Keratinocyte (primary cell): ENCODE measurements around the gene GEMIN5. TPM values are rescaled to one million over a fixed set of nuclear protein-coding genes. Genes with fewer than 3 reads are reported as not detected.

ENCODE experiments used
- DNase-seq: peaks from one replicate; pipeline ENCODE4 v3.0.0-alpha.2; 2011; ENCODE audit warnings: low read depth, missing footprints, low spot score
- FAIRE-seq: peaks from 2 replicates; lab custom pipeline; 2011; peaks lifted over from hg19 to GRCh38; lab: Jason Lieb, UNC
- H2AFZ ChIP-seq: 2 replicates; pipeline ENCODE4 v1.6.0; 2012; ENCODE audit warnings: low read length, control low read depth, inconsistent platforms; ENCODE audit not compliant: control insufficient read depth
- H3K27ac ChIP-seq: 2 replicates; pipeline ENCODE4 v1.5.1; 2011; ENCODE audit warnings: low read length; ENCODE audit not compliant: control insufficient read depth, insufficient read depth
- H3K27me3 ChIP-seq: 3 replicates; pipeline ENCODE4 v1.6.0; 2011; ENCODE audit warnings: low read length; ENCODE audit not compliant: control insufficient read depth, insufficient read depth; ENCODE audit errors: extremely low read depth
- H3K36me3 ChIP-seq, 2 experiments: 2 replicates in 1 of 2; 3 replicates in 1 of 2; pipeline ENCODE4 v1.5.1; 2011; ENCODE audit warnings: low read length in 2 of 2, mild to moderate bottlenecking in 1 of 2; ENCODE audit not compliant: control insufficient read depth in 2 of 2, insufficient read depth in 2 of 2; ENCODE audit errors: extremely low read depth in 1 of 2
- H3K4me1 ChIP-seq: 3 replicates; pipeline ENCODE4 v1.5.1; 2011; ENCODE audit warnings: low read length; ENCODE audit not compliant: control insufficient read depth, insufficient read depth; ENCODE audit errors: extremely low read depth
- H3K4me2 ChIP-seq: 3 replicates; pipeline ENCODE4 v1.6.0; 2011; ENCODE audit warnings: low read depth, low read length; ENCODE audit not compliant: control insufficient read depth, insufficient read depth; ENCODE audit errors: extremely low read depth
- H3K4me3 ChIP-seq, 3 experiments: fragments of 200-600 bp in 1 of 3; sonication (generic) in 1 of 3; 2 replicates in 2 of 3; 3 replicates in 1 of 3; pipeline ENCODE4 v1.5.1; 2011 to 2016; ENCODE audit warnings: low read length in 3 of 3, mild to moderate bottlenecking in 3 of 3, control low read depth in 2 of 3, inconsistent platforms in 1 of 3, low read depth in 1 of 3, mixed read lengths in 1 of 3, mixed run types in 1 of 3, moderate library complexity in 1 of 3; ENCODE audit not compliant: control insufficient read depth in 2 of 3, insufficient read depth in 2 of 3; ENCODE audit errors: extremely low read depth in 1 of 3
- H3K79me2 ChIP-seq: 2 replicates; pipeline ENCODE4 v1.6.0; 2012; ENCODE audit warnings: low read length; ENCODE audit not compliant: control insufficient read depth, insufficient read depth
- H3K9ac ChIP-seq: 3 replicates; pipeline ENCODE4 v1.6.0; 2011; ENCODE audit warnings: low read length; ENCODE audit not compliant: control insufficient read depth, insufficient read depth; ENCODE audit errors: extremely low read depth
- H3K9me1 ChIP-seq: 3 replicates; pipeline ENCODE4 v1.6.0; 2011; ENCODE audit warnings: low read length; ENCODE audit not compliant: control insufficient read depth, insufficient read depth; ENCODE audit errors: extremely low read depth
- H3K9me3 ChIP-seq: 2 replicates; pipeline ENCODE4 v1.5.1; 2012; ENCODE audit warnings: low read depth, low read length; ENCODE audit not compliant: control insufficient read depth
- H4K20me1 ChIP-seq: 3 replicates; pipeline ENCODE4 v1.6.0; 2011; ENCODE audit warnings: low read length; ENCODE audit not compliant: control insufficient read depth, insufficient read depth; ENCODE audit errors: extremely low read depth
- EZH2 ChIP-seq: IDR thresholded peaks from one replicate; pipeline ENCODE4 v1.6.1; 2012; ENCODE audit warnings: inconsistent platforms, mild to moderate bottlenecking, low read length, moderate library complexity
- dilution Hi-C: fragments of 300-500 bp; cut with MboI; formaldehyde crosslinking; loops from one replicate; pipeline ENCODE4 v1.7.0; 2020; ENCODE audit warnings: low sequenced_read_pairs; ENCODE audit not compliant: extremely low pct_ligation_motif_present
- polyA plus RNA-seq, 5 experiments: library from polyadenylated mRNA; depleted of rRNA in 3 of 5; stranded (reverse) in 3 of 5; stranded (forward) in 1 of 5; unstranded in 1 of 5; fragments of >200 nt; gene quantifications; 1 replicate in 1 of 5; 2 replicates in 3 of 5; 3 replicates in 1 of 5; pipeline versions ENCODE4 v1.2.1 to v1.2.3, GENCODE V29; 2011 to 2012; ENCODE audit warnings: missing spikeins in 2 of 5, low read depth in 1 of 5, low replicate concordance in 1 of 5
- TF ChIP-seq, protein P1 (sequence below), 3 experiments: IDR thresholded peaks in 1 of 3; conservative IDR thresholded peaks in 1 of 3; optimal IDR thresholded peaks in 1 of 3; 2 replicates in 2 of 3; 3 replicates in 1 of 3; pipeline versions ENCODE3 to v1.5.1; 2011; ENCODE audit warnings: low read length in 3 of 3, mild to moderate bottlenecking in 3 of 3, moderate library complexity in 2 of 3, control low read depth in 1 of 3, inconsistent platforms in 1 of 3; ENCODE audit not compliant: insufficient read depth in 2 of 3; ENCODE audit errors: extremely low read depth in 1 of 3

Gene GEMIN5
- polyA plus RNA-seq, 1 donor (not counting 4 experiments of a cell fraction or from before 2014, with no cell fraction given) = 12.5 TPM

GRCh38 chr5:154901276-154901675 is 36.7 kb downstream of the GEMIN5 start:
- H3K4me3 ChIP-seq = no peak overlapping the region
- no peak overlapping the region for H3K9ac ChIP-seq
- H3K27ac ChIP-seq = no peak overlapping the region
- dilution Hi-C loops = no loop called here
- no peaks in the 10 kb centered on the region for H3K27me3 ChIP-seq
- H3K36me3 ChIP-seq = peaks cover 22 to 24% of the 10 kb centered on the region in 2 experiments
- H3K9me3 ChIP-seq = no peaks in the 10 kb centered on the region
- DNase-seq (no peak), FAIRE-seq (no peak)
- no peak for TF ChIP-seq EZH2
- H3K79me2 ChIP-seq = no peaks in the 10 kb centered on the region
- no peaks in the 10 kb centered on the region for H4K20me1 ChIP-seq
- no peaks in the 10 kb centered on the region for H3K9me1 ChIP-seq
- H2AFZ ChIP-seq = no peak overlapping the region
- no peaks in the 10 kb centered on the region for H3K4me1 ChIP-seq
- H3K4me2 ChIP-seq = no peak overlapping the region

GRCh38 chr5:154900066-154900465 is 37.9 kb downstream of the GEMIN5 start:
- no peaks in the 10 kb centered on the region for H3K9me1 ChIP-seq
- no peak overlapping the region for H3K4me2 ChIP-seq
- H3K9ac ChIP-seq = no peak overlapping the region
- no peak for FAIRE-seq
- H3K79me2 ChIP-seq = no peaks in the 10 kb centered on the region
- no peak overlapping the region for H3K4me3 ChIP-seq
- H3K27ac ChIP-seq = no peak overlapping the region
- H3K9me3 ChIP-seq = no peaks in the 10 kb centered on the region
- H2AFZ ChIP-seq = no peak overlapping the region
- H3K4me1 ChIP-seq = no peaks in the 10 kb centered on the region
- no peaks in the 10 kb centered on the region for H3K27me3 ChIP-seq
- peaks cover 24 to 29% of the 10 kb centered on the region in 2 experiments for H3K36me3 ChIP-seq
- DNase-seq = no peak
- no peaks in the 10 kb centered on the region for H4K20me1 ChIP-seq
- TF ChIP-seq, protein P1, sequence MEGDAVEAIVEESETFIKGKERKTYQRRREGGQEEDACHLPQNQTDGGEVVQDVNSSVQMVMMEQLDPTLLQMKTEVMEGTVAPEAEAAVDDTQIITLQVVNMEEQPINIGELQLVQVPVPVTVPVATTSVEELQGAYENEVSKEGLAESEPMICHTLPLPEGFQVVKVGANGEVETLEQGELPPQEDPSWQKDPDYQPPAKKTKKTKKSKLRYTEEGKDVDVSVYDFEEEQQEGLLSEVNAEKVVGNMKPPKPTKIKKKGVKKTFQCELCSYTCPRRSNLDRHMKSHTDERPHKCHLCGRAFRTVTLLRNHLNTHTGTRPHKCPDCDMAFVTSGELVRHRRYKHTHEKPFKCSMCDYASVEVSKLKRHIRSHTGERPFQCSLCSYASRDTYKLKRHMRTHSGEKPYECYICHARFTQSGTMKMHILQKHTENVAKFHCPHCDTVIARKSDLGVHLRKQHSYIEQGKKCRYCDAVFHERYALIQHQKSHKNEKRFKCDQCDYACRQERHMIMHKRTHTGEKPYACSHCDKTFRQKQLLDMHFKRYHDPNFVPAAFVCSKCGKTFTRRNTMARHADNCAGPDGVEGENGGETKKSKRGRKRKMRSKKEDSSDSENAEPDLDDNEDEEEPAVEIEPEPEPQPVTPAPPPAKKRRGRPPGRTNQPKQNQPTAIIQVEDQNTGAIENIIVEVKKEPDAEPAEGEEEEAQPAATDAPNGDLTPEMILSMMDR (optimal IDR thresholded peaks at IDR 0.05 in 1 of 3, IDR thresholded peaks at IDR 0.05 in 1 of 3, conservative IDR thresholded peaks at IDR 0.05 in 1 of 3; ENCODE audit: extremely low read depth in 1 of 3, insufficient read depth in 2 of 3, low read length in 3 of 3) = no peak
- no peak for TF ChIP-seq EZH2
- dilution Hi-C loops = no loop called here
